IPS DF 4.7 (cell line): ENCODE results near the gene DKK3.

Experiments used
- DNase-seq: peaks from one replicate; pipeline ENCODE4 v3.0.0-alpha.2; 2013; ENCODE audit warnings: low spot score; ENCODE audit errors: extremely low read depth

The DKK3 gene

GRCh38 chr11:11968511-11969280 lies 39.7 kb downstream of the DKK3 start:
- no peak for DNase-seq

GRCh38 chr11:11967669-11968510 lies 40.5 kb downstream of the DKK3 start:
- DNase-seq = no peak

GRCh38 chr11:11966826-11967668 lies 41.4 kb downstream of the DKK3 start:
- peak; percentile 49 for DNase-seq

GRCh38 chr11:11966354-11966741 lies 42.1 kb downstream of the DKK3 start:
- no peak for DNase-seq

- DNase-seq = no peak
Measured at GRCh38 chr11:11965656-11966353, 42.6 kb downstream of the DKK3 start.

GRCh38 chr11:11965192-11965591 lies 43.2 kb downstream of the DKK3 start:
- DNase-seq = no peak

- DNase-seq = no peak
Measured at GRCh38 chr11:11964774-11965150, 43.7 kb downstream of the DKK3 start.

GRCh38 chr11:11963842-11964773 lies 44.3 kb downstream of the DKK3 start:
- no peak for DNase-seq

- DNase-seq = no peak
Measured at GRCh38 chr11:11963067-11963466, 45.4 kb downstream of the DKK3 start.

- DNase-seq = no peak
Measured at GRCh38 chr11:11961399-11962028, 46.9 kb downstream of the DKK3 start.

GRCh38 chr11:11960687-11961086 lies 47.7 kb downstream of the DKK3 start:
- no peak for DNase-seq

GRCh38 chr11:11959601-11960000 lies 48.8 kb downstream of the DKK3 start:
- no peak for DNase-seq

- no peak for DNase-seq
Measured at GRCh38 chr11:11958403-11959231, 49.8 kb downstream of the DKK3 start.

- DNase-seq = no peak
Measured at GRCh38 chr11:11956006-11956405, 52.4 kb downstream of the DKK3 start.

GRCh38 chr11:11952036-11952435 lies 56.4 kb downstream of the DKK3 start:
- no peak for DNase-seq

- no peak for DNase-seq
Measured at GRCh38 chr11:11949482-11949881, 58.9 kb downstream of the DKK3 start.

GRCh38 chr11:11948242-11948947 lies 60.0 kb downstream of the DKK3 start:
- no peak for DNase-seq

- DNase-seq = no peak
Measured at GRCh38 chr11:11947825-11948224, 60.6 kb downstream of the DKK3 start.
